Esophagus muscularis mucosa (tissue), 4 donors: ENCODE measurements around the gene KIF26B. TPM values are rescaled to one million over a fixed set of nuclear protein-coding genes. Genes with fewer than 3 reads are reported as not detected.

ENCODE experiments used
- DNase-seq: peaks from one replicate; pipeline ENCODE4 v3.0.0-alpha.2; 2017; ENCODE audit errors: extremely low spot score
- H3K27ac ChIP-seq, 4 donors: fragments of 200-600 bp; sonication (generic); replicated peaks in 1 of 4; 1 replicate in 3 of 4; 2 replicates in 1 of 4; pipeline ENCODE4 v1.5.1; 2016 to 2019; ENCODE audit warnings: mild to moderate bottlenecking in 1 of 4
- H3K27me3 ChIP-seq, 4 donors: fragments of 200-600 bp; sonication (generic); one replicate each; pipeline versions ENCODE4 v1.5.1 to v1.6.0; 2016 to 2019
- H3K36me3 ChIP-seq, 4 donors: fragments of 200-600 bp; sonication (generic); one replicate each; pipeline ENCODE4 v1.5.1; 2016 to 2019
- H3K4me1 ChIP-seq, 4 donors: fragments of 200-600 bp; sonication (generic); one replicate each; pipeline ENCODE4 v1.5.1; 2016 to 2019
- H3K4me3 ChIP-seq, 4 donors: fragments of 200-600 bp; sonication (generic); 1 replicate in 2 of 4; 2 replicates in 2 of 4; pipeline ENCODE4 v1.5.1; 2016 to 2019; ENCODE audit warnings: mild to moderate bottlenecking in 4 of 4, moderate library complexity in 1 of 4
- H3K9me3 ChIP-seq, 4 donors: fragments of 200-600 bp; sonication (generic); 1 replicate in 3 of 4; 2 replicates in 1 of 4; pipeline ENCODE4 v1.5.1; 2016 to 2019
- EP300 ChIP-seq: sonication (generic); formaldehyde crosslinking; IDR thresholded peaks from one replicate; pipeline ENCODE4 v1.6.1; 2017; ENCODE audit warnings: antibody characterized with exemption
- POLR2A ChIP-seq: fragments of 450-650 bp; IDR thresholded peaks from one replicate; pipeline ENCODE4 v1.6.1; 2017; ENCODE audit warnings: antibody characterized with exemption, moderate library complexity, mild to moderate bottlenecking, low read depth
- POLR2AphosphoS5 ChIP-seq, 2 donors: sonication (generic); formaldehyde crosslinking; IDR thresholded peaks; one replicate each; pipeline ENCODE4 v1.6.1; 2017; ENCODE audit warnings: antibody characterized with exemption in 2 of 2
- WGBS: methylation state at CpG from one replicate; pipeline ENCODE4 v1.1.5; 2018; 5-methylcytosine and 5-hydroxymethylcytosine counted together
- intact Hi-C: fragments of 100-400 bp; cut with DNase I; formaldehyde crosslinking; loops from one replicate; pipeline ENCODE4 v1.15.1; 2023
- total RNA-seq, 4 donors: library from RNA; depleted of rRNA; stranded (reverse); fragments of >200 nt; gene quantifications; one replicate each; pipeline versions ENCODE4 v1.1.0 to v1.2.1, GENCODE V29; 2016
- TF ChIP-seq, protein P1 (sequence below), 3 experiments: fragments of 200-600 bp in 2 of 3; fragments of 450-650 bp in 1 of 3; sonication (generic) in 2 of 3; IDR thresholded peaks; one replicate each; pipeline ENCODE4 v1.5.1; 2017 to 2019; ENCODE audit warnings: antibody characterized with exemption in 3 of 3, mild to moderate bottlenecking in 2 of 3, moderate library complexity in 1 of 3

Gene KIF26B
- total RNA-seq, 4 donors from 2014 or later, result 0.13 to 3.7 (median 1.3) TPM

DNA sequence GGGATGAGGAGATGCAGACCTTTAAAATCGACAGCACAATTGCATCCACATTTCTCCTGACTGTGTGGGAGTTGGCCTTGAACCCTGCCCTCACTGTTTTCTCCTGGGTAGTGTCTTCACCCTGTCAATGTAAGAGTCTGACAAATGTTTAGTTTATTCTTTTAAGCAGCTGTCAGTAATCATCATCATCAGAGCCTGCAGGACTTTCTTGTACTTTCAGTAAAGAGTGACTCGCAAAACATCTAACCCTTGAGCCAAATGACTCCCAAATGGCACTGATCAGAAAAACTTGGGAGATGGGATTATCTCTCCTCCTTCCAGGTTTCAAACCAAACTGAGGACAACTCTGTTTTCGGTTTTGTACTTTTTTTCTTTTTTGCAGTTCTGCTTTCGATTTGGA, 460.2 kb downstream of the KIF26B start:
- Histone ChIP-seq H3K9me3 (no peaks in the 10 kb centered on the region), H3K4me3 (no peak overlapping the region), H3K27ac (no peak overlapping the region), H3K4me1 (no peaks in the 10 kb centered on the region), H3K27me3 (no peaks in the 10 kb centered on the region), H3K36me3 (no peaks in the 10 kb centered on the region)
- intact Hi-C loops, result no loop called here
- no peak for DNase-seq
- no peak for TF ChIP-seq POLR2A
- TF ChIP-seq, protein P1, sequence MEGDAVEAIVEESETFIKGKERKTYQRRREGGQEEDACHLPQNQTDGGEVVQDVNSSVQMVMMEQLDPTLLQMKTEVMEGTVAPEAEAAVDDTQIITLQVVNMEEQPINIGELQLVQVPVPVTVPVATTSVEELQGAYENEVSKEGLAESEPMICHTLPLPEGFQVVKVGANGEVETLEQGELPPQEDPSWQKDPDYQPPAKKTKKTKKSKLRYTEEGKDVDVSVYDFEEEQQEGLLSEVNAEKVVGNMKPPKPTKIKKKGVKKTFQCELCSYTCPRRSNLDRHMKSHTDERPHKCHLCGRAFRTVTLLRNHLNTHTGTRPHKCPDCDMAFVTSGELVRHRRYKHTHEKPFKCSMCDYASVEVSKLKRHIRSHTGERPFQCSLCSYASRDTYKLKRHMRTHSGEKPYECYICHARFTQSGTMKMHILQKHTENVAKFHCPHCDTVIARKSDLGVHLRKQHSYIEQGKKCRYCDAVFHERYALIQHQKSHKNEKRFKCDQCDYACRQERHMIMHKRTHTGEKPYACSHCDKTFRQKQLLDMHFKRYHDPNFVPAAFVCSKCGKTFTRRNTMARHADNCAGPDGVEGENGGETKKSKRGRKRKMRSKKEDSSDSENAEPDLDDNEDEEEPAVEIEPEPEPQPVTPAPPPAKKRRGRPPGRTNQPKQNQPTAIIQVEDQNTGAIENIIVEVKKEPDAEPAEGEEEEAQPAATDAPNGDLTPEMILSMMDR (IDR thresholded peaks at IDR 0.05), result no peak
- no peak for TF ChIP-seq POLR2AphosphoS5 (IDR thresholded peaks at IDR 0.05)
- TF ChIP-seq EP300, result no peak
- 71% methylated on average over 4 of the region's 4 CpGs for WGBS

- no peak overlapping the region for H3K4me3 ChIP-seq
- no peaks in the 10 kb centered on the region for H3K4me1 ChIP-seq
- 85% methylated on average over 5 of the region's 5 CpGs for WGBS
- no peak for DNase-seq
- no peaks in the 10 kb centered on the region for H3K36me3 ChIP-seq
- no peaks in the 10 kb centered on the region for H3K27me3 ChIP-seq
- no peak overlapping the region for H3K27ac ChIP-seq
- H3K9me3 ChIP-seq, result no peaks in the 10 kb centered on the region
- TF ChIP-seq, protein P1 (IDR thresholded peaks at IDR 0.05), result no peak
- TF ChIP-seq POLR2A (no peak), POLR2AphosphoS5 (IDR thresholded peaks at IDR 0.05) (no peak), EP300 (no peak)
- intact Hi-C loops, result no loop called here
Observed at GRCh38 chr1:245621589-245621988, 466.8 kb downstream of the KIF26B start.

GRCh38 chr1:245622332-245623014, 467.7 kb downstream of the KIF26B start:
- H3K4me1 ChIP-seq, result no peaks in the 10 kb centered on the region
- intact Hi-C loops, result no loop called here
- no peak overlapping the region for H3K27ac ChIP-seq
- H3K4me3 ChIP-seq, result no peak overlapping the region
- H3K27me3 ChIP-seq, result no peaks in the 10 kb centered on the region
- TF ChIP-seq, protein P1 (IDR thresholded peaks at IDR 0.05), result no peak
- TF ChIP-seq POLR2A, result no peak
- no peak for TF ChIP-seq POLR2AphosphoS5 (IDR thresholded peaks at IDR 0.05)
- TF ChIP-seq EP300, result no peak
- DNase-seq, result peak; percentile 91
- WGBS, result 91% methylated on average over 18 of the region's 18 CpGs
- H3K9me3 ChIP-seq, result no peaks in the 10 kb centered on the region
- H3K36me3 ChIP-seq, result no peaks in the 10 kb centered on the region

DNA sequence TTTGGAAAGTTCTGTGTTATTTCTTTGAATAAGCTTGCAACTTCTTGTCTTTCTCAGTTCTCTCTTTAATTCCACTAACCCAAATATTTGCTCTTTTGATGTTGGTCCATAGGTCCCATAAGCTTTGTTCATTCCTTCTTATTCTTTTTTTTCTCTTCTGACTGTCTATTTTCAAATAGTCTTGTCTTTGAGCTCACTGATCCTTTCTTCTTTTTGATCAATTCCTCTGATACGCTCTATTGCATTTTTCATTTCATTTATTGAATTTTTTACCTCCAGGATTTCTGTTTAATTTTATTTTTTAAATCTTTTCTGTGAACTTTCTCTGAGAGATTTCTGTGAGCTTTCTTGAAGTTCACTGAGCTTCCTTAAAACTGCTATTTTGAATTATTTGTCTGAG, 486.6 kb downstream of the KIF26B start:
- peaks cover 0 to 26% (median 18%) of the 10 kb centered on the region in 4 donors for H3K9me3 ChIP-seq
- H3K4me3 ChIP-seq, result no peak overlapping the region
- no peaks in the 10 kb centered on the region for H3K4me1 ChIP-seq
- peaks cover 0 to 4% (median 0%) of the 10 kb centered on the region in 4 donors for H3K36me3 ChIP-seq
- H3K27ac ChIP-seq, result no peak overlapping the region
- WGBS, result 93% methylated on average over 1 of the region's 1 CpG
- DNase-seq, result no peak
- intact Hi-C loops, result no loop called here
- no peaks in the 10 kb centered on the region for H3K27me3 ChIP-seq
- TF ChIP-seq, protein P1 (IDR thresholded peaks at IDR 0.05), result no peak
- no peak for TF ChIP-seq POLR2AphosphoS5 (IDR thresholded peaks at IDR 0.05)

- Histone ChIP-seq H3K27me3 (no peaks in the 10 kb centered on the region), H3K9me3 (peaks cover 0 to 21% (median 16%) of the 10 kb centered on the region in 4 donors), H3K36me3 (peaks cover 0 to 4% (median 0%) of the 10 kb centered on the region in 4 donors), H3K27ac (no peak overlapping the region), H3K4me3 (no peak overlapping the region), H3K4me1 (no peaks in the 10 kb centered on the region)
- WGBS, result 90% methylated on average over 4 of the region's 4 CpGs
- no peak for DNase-seq
- intact Hi-C loops, result no loop called here
- TF ChIP-seq EP300, result no peak
- no peak for TF ChIP-seq POLR2AphosphoS5 (IDR thresholded peaks at IDR 0.05)
- TF ChIP-seq POLR2A, result no peak
- TF ChIP-seq, protein P1 (IDR thresholded peaks at IDR 0.05), result no peak
Observed at GRCh38 chr1:245645406-245645805, 490.6 kb downstream of the KIF26B start.
